ENCODE data around the gene WDR20.

The WDR20 gene

DNA sequence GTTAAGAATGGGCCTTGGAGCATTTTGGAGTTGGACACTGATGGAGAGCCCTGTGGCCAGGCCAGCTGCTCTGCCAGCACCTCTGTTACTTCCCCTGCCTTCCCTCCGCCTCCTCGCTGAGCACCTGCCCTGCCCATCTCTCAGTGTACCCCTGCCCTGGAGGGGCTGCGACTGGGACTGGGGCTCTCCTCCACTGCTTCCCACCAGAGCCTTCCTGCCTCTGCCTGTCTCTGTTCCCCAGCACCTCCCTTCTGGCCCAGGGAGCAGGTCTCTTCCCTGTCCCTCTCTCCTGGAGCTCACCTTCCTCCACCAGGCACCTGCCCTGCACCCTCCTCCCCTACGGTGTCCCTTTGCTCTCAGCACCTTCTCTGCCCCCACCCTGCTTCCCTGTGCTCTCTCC lies 62.1 kb downstream of the WDR20 start:
- DNase-seq, result no peak

DNA sequence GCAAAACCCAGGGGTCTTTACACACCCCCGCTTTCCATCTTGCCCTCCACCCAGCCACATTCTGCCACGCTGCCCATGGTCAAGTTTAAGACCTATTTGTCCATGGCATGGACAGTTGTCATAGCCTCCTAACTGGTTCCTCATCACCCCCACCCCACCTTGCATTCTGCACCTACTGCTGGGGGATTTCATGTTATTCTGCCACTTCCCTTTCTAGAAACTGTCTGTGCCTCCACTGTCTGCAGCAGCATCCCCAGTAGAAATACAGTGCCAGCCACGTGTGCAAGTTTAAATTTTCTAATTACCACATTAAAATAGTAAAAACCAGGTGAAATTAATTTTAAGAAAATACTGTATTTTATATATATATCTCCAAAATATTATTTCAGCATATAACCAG lies 63.2 kb downstream of the WDR20 start:
- no peak for DNase-seq

DNA sequence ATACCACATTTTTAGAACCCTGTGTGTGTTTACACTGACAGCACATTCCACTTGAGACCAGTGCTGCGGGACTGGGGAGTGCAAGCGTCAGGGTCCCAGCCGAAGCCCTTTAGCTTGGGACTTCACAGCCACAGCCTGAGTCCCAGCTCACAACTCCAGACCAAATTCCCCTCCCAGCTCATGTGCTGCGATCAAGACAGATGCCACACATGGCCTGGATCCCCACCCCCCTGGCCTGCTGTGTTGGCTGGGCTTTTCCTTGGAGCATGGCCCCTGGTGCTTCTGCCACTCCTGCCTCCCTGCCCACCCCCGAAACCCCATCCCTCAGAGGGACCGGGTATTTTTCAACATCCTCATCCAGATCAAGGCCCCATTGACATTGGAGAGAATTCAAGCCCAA lies 63.7 kb downstream of the WDR20 start:
- no peak for DNase-seq

DNA sequence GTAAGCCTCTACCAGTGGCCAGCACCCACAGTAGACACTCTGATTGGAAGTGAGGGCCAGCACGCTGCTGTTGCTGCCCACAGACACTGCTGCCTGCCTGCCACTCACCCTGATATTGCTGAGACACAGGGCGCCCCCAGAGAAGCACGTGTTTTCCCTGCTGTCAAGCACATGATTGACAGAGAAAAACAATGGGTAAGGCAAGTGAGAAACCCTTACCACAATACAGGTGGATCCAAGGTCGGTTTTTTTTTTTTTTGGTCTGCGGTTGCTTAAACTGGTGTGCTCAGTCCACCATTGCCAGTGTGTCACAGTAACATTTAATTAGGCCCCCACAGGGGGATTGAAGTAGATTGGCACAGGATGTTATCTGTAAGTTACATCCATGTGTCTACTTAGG lies 65.9 kb downstream of the WDR20 start:
- no peak for DNase-seq

DNA sequence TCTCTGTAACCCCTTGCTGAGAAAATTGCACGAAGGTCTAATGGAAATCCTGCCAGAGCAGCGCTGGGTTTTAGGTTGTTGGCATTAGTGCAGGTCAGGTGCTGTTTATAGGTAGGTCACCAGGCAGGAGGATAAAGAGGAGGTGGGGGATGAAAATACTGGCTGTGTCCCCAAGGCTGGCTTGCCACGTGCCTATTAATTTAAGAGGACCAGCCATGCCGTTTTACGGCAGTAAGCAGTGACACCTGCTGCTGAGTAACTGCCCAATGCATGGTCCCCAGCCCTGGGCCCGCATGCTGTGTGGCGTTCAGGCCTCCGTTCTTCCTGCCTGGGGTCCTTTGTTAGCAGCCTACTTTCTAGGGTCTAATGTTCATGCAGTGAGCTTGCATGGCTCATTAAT lies 67.2 kb downstream of the WDR20 start:
- no peak for DNase-seq

DNA sequence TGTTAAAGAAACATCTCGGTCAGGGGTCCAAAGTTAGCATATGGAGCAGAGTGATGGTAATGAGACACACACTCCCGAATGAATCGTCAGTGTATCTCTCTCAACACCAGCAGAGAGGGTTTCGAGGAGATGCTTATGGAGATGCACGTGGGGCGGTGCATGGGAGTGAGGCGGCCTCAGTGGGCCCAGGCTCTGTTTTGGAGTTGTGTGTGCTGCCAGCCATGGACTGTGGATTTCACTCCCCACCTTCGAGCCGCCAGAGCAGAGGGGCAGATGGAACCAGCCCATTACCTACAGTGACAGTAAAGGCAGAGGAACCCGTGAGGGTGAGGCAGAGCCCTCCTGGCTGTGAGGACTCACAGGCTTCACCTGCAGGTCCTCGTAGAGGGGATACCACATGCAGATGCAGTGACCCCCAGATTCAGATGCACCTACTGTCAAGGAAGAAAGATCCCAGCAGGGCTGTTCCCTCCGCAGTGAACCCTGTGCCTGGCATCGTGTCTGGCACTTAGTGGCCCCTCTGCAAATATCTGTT lies 68.2 kb downstream of the WDR20 start:
- no peak for DNase-seq

DNA sequence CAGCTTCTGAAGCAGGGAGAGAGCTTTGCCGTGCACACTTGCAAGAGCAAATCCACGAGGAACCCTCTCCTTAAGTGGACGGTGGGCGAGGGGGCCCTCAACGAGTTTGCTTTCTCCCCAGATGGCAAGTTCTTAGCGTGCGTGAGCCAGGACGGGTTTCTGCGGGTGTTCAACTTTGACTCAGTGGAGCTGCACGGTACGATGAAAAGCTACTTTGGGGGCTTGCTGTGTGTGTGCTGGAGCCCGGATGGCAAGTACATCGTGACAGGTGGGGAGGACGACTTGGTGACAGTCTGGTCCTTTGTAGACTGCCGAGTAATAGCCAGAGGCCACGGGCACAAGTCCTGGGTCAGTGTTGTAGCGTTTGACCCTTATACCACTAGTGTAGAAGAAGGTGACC lies 69.0 kb downstream of the WDR20 start:
- no peak for DNase-seq

DNA sequence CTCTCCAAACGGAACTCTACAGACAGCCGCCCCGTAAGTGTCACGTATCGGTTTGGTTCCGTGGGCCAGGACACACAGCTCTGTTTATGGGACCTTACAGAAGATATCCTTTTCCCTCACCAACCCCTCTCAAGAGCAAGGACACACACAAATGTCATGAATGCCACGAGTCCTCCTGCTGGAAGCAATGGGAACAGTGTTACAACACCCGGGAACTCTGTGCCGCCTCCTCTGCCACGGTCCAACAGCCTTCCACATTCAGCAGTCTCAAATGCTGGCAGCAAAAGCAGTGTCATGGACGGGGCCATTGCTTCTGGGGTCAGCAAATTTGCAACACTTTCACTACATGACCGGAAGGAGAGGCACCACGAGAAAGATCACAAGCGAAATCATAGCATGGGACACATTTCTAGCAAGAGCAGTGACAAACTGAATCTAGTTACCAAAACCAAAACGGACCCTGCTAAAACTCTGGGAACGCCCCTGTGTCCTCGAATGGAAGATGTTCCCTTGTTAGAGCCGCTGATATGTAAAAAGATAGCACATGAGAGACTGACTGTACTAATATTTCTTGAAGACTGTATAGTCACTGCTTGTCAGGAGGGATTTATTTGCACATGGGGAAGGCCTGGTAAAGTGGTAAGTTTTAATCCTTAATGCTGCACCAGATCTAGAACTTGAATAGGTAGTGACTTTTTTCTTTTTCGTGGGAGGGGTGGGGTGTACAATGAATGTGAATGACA lies 69.7 kb downstream of the WDR20 start:
- DNase-seq, result no peak

DNA sequence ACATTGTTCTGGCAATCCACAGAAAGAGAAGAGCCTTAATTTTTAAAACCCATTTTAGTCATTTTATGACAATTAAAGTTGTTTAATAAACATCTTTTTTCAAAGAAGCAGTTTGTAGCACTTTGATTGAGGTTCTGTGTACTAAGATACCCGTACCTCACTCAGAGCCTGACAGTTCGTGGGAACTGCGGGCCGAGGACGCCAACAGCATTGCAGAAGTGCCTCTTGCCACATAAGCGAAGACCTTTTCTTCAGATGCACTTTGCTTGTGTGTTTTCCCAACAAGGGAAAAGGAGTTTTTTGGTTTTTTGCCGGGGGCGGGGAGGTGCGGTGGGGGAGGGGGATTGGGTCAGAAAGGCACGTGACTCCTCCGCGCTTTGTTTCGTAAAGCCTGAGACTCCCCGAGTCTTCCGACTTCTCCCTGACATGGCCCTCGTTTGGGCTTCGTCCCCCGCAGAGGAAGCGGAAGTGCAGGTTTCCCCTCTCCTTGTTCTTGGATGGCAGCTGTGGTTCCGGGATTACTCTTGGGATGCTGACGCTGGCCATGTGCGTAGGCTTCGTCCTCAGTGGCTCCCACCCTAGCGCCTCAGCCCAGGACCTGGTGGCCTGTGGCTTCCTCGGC lies 70.8 kb downstream of the WDR20 start:
- no peak for DNase-seq

DNA sequence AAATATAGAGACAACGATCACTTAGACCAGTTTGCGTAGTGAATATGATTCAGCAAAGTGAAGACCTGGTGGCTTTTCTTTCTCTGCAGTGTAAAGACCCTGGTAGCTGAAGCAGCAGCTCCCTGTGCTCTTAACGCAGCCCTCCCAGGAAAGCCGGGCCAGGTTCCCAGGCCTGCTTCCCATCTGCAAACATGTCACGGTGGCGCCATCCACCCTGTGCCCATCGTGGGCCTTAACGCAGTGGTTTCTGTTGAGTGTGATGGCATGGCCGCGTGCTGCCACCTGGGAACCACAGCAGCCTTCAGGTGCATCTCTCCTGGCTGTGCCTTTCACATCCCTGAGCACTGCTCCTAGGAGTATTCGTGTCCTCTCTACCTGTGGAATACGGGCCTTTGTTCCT lies 71.5 kb downstream of the WDR20 start:
- DNase-seq, result no peak

DNA sequence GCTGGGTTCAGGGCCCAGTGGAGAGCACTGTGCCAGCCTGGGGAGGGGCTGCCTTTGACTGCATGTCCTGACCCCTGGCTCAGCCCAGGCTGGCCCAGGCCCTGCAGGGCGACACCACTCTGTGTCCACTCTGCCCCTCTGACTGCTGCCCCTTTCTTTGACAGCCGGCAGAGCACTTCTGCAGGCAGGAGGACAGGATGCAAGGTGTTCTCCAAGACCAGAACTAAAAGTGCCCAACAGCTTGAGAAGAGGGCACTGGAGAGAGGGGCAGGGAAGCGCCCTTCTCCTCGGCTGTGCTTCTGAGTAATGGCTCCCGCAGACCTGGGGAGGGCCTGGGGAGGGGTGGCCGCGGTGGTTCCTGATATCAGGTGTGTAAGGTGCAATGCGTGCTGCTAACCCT lies 72.7 kb downstream of the WDR20 start:
- no peak for DNase-seq

DNA sequence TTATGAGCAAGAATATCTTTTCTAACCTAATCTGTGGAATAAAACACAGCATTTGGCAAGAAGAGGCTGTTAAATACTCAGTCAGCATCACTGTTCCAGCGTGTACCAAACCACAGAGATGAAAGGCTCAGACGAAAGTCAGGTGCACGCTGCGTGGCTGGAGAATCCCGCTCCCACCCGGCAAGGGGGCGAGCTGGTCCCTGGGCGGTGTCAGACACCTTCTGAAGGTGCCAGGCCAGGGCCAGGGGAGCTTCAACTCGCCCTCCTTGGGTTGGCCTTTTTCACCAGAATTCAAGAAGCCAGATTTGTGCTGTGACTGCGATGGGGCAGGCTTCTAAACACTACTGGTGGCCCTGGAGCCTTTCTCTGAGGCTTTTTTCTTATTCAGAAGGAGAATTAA lies 73.1 kb downstream of the WDR20 start:
- DNase-seq, result no peak

DNA sequence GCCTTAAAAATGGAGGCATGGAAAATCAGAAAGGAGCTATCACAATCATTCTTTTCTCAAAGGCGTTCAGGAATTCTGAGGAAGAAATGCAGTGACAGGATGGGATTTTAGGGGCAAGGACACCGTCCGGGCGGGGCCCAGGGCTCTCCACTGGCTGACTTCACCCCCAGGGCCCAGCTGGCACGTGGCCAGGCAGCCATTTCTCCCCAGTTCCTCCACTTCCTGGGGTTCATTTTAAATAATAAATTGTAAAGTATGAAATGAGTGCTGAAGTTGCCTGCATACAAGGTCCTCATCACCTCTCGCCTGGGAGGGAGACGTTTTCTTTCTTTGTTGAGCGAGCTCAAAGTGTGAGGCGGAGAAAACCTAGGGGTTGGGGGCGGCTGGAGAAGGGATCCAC lies 73.8 kb downstream of the WDR20 start:
- DNase-seq, result no peak

DNA sequence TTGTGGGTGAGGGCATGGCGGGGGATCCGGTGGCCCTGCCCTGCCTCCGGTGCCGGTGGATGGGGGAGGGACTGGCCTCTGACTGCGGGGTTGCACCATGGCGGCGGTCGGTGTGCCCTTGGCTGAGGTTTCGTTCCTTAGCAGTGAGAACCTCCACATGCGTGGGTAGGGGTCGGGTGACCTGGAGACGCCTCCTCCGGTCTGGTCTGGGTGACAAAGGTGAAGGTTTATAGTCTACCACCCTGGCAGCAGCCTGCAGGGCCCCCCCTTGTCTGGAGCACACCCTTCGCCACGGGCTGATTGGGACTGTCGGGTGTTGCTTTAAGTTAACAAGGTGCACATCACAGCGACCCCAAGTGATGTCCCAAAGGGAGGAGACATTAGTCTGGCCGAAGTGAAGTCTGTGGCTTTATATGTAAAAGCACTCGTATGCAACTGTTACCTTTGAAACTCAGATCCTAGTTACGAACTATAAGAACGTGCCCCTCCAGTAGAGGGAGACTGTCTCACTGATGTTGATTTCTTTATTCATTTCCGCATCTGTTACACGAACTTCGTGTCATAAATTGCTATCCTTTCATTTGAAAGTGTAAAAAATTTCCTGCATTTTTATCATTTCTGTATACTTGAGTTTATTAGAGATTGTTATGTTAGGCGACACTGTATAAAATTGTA lies 74.4 kb downstream of the WDR20 start:
- DNase-seq, result no peak

DNA sequence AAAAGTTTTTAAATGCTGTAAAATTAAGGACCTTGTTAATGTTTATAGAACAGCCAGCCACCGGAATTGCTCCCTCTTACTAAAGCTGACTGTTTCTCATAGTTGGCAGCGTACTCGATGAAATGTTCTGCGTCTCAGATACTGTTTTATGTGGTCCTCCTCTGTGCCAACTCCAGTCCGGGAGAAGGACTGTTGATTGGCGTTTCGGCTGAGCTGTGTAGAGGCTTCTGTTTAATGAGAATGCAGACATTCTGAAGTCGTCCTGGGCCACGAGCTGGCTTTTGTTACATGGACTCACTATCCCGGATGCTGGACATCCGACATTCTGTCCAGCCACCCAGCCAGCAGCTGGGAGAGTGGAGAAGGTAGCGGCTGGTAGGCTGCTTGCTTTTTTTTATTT lies 75.4 kb downstream of the WDR20 start:
- DNase-seq, result no peak

DNA sequence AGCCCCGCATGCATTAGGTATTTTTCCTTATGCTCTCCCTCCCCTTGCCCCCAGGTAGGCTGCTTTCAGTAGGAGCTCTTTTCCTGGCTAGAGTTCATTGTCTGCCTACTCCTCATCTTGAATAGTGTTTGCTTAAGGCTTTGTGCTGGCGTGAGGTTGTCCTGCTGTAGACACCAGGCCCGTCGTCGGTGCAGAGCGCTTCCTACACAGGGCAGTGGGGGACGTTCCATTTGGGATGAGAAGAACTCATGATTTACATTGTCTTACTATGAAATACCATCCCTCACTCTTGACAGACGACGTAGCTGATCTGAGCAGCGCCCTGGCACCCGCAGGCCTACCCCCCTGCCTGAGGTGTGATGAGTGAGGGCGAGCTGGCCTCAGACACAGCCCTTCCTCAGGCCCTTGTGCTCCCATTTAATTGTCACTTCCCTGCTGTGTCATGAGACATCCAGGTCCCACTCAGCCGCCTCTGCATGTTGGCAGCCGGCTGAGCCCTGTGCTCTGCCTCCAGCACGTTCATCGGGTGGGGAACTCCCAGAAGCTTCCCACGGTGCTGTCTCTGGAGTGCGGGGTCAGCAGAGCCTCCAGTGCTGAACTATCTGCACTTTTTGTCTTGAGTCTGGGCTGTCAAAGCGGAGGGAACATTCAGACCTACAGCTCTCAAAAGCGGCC lies 76.0 kb downstream of the WDR20 start:
- DNase-seq, result no peak

DNA sequence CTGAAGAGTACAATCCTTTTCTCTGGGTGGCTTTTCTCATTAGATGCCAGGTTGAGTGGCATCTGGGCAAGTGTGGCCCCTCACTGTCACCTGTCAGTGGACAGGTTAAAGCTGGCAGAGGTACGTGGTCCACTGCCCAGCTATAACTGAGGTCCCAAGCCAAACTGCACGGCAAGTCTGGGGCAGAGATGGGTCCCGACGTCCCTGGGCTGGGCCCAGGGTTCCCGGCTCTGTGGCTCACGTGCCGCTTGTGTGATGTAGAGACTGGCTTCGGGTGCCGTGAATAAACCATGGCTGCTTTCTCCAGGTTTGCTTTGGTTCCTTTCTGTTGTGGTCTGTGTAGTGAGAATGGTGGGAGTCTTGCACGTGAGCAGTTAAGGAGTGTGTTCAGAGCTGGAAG lies 77.7 kb downstream of the WDR20 start:
- no peak for DNase-seq

DNA sequence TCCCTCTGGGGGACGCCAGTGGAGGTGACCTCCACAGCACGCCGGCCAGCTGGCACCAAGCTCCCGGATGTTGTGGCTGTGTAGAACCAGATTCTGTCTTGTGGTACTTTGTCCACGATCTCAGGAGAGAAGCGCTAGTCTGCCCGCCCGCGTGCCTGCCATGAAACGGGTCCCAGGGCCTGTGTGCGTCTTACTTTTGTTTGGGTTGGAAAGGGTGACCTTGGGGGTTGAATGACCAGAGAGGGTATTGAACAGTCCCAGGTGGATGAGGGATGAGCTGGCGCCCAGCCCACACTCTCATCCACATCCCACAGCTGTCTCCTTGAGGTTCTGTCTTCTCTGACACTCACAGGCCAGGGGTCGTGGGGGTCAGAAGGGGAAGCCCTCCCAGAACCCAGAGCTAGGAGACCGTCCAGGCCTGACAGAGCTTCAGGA lies 78.3 kb downstream of the WDR20 start:
- DNase-seq, result no peak

DNA sequence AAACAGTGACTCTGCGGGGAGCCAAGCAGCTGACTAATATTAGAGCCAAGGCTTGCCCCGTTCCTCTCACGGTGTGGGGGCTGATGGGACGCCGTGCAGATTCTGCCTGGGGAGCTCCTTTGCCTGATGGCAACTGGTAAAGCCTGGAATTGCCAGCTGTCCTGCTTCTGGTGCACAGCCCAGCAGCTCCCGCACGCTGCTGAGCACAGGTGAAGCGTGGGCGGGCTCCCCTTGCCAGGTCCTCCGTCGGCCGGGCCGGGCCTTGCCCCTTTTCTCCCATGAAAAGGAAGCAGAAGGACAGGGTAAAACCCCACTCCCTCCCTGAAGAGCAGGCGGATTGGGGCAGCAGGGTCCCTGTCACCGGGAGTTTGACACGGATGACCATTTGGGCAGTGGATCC lies 79.0 kb downstream of the WDR20 start:
- no peak for DNase-seq

DNA sequence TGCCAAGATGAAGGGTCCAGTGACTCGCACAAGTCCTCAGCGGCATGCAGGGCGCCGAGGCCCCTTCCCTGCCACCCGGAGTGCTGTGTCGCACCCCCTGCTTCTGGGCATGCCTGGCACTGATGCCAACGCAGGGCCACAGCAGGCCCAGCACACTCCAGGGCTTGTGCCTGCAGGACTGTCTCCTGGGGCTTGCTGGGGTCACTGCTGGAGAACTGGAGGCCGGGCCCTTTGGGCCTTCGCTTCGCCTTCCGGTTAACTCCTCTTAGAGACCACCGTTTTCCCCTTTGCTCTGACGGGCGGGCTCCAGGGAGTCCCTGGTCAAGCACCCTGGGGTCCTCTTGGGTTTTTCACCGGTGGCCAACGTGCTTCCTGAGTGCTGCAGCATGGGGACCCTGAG lies 79.6 kb downstream of the WDR20 start:
- no peak for DNase-seq

DNA sequence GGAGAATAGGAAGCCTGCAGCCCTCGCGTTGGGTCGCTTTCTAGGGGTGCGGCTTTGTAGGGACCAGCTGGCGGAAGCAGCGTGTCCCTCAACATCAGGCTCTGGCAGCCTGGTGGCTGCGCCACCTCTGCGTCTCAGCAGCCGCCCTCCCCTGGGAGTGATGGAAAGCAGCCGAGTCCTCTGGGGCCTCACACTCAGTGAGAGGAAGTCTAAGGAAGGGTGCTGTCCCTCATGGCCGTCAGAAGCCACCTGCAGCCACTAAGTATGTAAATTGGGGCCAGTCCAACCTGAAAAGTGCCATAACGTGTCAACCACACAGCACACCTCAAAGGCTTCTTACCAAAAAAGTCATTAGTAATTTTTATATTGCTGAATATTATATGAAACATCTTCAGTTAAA lies 80.3 kb downstream of the WDR20 start:
- DNase-seq, result no peak

DNA sequence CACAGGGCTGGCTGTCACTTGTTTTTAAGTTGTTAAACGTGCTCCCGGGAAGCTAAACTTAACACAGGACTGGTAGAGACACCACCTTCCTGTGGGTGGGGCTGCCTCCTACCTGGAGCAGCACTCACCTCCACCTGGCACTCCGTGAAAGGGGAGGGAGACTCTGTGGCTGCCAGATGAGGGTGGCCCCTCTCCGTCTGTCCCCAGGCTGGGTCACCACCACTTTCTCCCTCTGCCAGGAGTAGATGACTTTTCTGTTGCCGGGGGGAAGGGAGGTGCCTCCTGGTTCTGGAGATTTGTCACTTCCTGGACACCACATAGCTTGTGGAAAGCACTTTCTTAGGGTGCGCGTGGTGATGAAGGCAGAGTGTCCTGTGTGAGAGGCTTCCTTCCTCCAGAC lies 81.3 kb downstream of the WDR20 start:
- peak; percentile 44 for DNase-seq

DNA sequence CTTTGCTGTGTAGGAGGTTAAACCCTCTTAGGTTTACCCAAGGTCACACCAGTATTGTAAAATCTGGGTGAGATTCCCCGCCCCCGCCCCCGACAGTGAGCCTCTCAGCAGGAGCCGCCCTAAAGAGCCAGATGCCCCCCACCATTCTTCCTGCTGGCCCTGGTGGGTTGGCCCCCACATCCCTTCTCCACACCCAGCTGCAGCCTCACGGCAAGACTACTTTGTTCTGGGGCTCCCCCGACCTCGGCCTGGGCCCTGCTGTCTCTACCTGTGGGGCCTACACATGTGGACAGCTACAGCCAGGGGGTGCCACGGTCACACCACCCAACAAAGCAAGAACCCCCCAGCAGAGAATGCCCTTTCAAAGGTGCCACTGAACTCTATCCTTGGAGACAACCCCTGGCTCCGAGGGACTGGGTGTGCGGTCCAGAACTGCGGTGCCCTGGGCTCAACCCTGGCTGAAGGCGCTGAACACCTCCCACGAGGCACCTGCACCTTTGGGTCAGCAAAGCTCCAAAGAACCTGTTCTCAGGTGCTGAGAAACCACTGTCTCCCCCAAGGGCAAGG lies 82.4 kb downstream of the WDR20 start:
- DNase-seq, result no peak
